ENCODE results near the gene AHCTF1.

- no peak for TF ChIP-seq POLR2A (IDR thresholded peaks at IDR 0.05)
- no peak for TF ChIP-seq CTCF (IDR thresholded peaks at IDR 0.05)
Observed at GRCh38 chr1:246921481-246921880, 10.3 kb downstream of the AHCTF1 start.

Measured in thyroid gland (tissue), 4 donors.